HG02981 (cell line): ENCODE data around the gene FKBP5.
"Not testable (repeated sequence)": the region's sequence is repeated elsewhere in the genome, so short reads cannot be mapped to it uniquely, and the experiment has no call there.

Experiments used
- ATAC-seq: cut with Tn5 transposase; IDR thresholded peaks from one replicate; pipeline ENCODE4 v1.9.1; 2021; ENCODE audit warnings: mild to moderate bottlenecking, moderate library complexity; ENCODE audit not compliant: unreplicated experiment

FKBP5 gene

GRCh38 chr6:35691027-35691824 is 2.5 kb upstream of the FKBP5 start:
- ATAC-seq = no peak

GRCh38 chr6:35690484-35690883 is 1.8 kb upstream of the FKBP5 start:
- no peak for ATAC-seq

GRCh38 chr6:35690006-35690405 is 1.3 kb upstream of the FKBP5 start:
- ATAC-seq = not testable (repeated sequence)

- peak; percentile 44 for ATAC-seq
These were observed 784 bp downstream of the FKBP5 start for GRCh38 chr6:35687658-35688604.

GRCh38 chr6:35686873-35687555 is 1.7 kb downstream of the FKBP5 start:
- ATAC-seq = no peak

- ATAC-seq = no peak
These were observed 2.3 kb downstream of the FKBP5 start for GRCh38 chr6:35686436-35686835.

- ATAC-seq = no peak
These were observed 5.4 kb downstream of the FKBP5 start for GRCh38 chr6:35683267-35683666.

GRCh38 chr6:35681298-35681697 is 7.4 kb downstream of the FKBP5 start:
- no peak for ATAC-seq

- ATAC-seq = no peak
These were observed 9.3 kb downstream of the FKBP5 start for GRCh38 chr6:35679399-35679798.

GRCh38 chr6:35678814-35679213 is 9.9 kb downstream of the FKBP5 start:
- ATAC-seq = no peak

GRCh38 chr6:35678021-35678654 is 10.6 kb downstream of the FKBP5 start:
- ATAC-seq = no peak

- no peak for ATAC-seq
These were observed 11.3 kb downstream of the FKBP5 start for GRCh38 chr6:35677456-35677855.

GRCh38 chr6:35675871-35676459 is 12.8 kb downstream of the FKBP5 start:
- ATAC-seq = no peak

GRCh38 chr6:35674594-35674993 is 14.1 kb downstream of the FKBP5 start:
- no peak for ATAC-seq

- no peak for ATAC-seq
These were observed 15.0 kb downstream of the FKBP5 start for GRCh38 chr6:35673755-35674154.

GRCh38 chr6:35673284-35673666 is 15.4 kb downstream of the FKBP5 start:
- ATAC-seq = not testable (repeated sequence)

GRCh38 chr6:35670453-35670852 is 18.3 kb downstream of the FKBP5 start:
- not testable (repeated sequence) for ATAC-seq

GRCh38 chr6:35669451-35670045 is 19.2 kb downstream of the FKBP5 start:
- ATAC-seq = no peak

- ATAC-seq = no peak
These were observed 19.8 kb downstream of the FKBP5 start for GRCh38 chr6:35668744-35669450.
